HG02623 (cell line): Measurements from ENCODE around the gene SNX33.
"Not testable (repeated sequence)": the region's sequence is repeated elsewhere in the genome, so short reads cannot be mapped to it uniquely, and the experiment has no call there.

Source experiments
- ATAC-seq: cut with Tn5 transposase; IDR thresholded peaks from one replicate; pipeline ENCODE4 v1.9.1; 2021; ENCODE audit warnings: moderate library complexity; ENCODE audit not compliant: unreplicated experiment

The SNX33 gene

DNA sequence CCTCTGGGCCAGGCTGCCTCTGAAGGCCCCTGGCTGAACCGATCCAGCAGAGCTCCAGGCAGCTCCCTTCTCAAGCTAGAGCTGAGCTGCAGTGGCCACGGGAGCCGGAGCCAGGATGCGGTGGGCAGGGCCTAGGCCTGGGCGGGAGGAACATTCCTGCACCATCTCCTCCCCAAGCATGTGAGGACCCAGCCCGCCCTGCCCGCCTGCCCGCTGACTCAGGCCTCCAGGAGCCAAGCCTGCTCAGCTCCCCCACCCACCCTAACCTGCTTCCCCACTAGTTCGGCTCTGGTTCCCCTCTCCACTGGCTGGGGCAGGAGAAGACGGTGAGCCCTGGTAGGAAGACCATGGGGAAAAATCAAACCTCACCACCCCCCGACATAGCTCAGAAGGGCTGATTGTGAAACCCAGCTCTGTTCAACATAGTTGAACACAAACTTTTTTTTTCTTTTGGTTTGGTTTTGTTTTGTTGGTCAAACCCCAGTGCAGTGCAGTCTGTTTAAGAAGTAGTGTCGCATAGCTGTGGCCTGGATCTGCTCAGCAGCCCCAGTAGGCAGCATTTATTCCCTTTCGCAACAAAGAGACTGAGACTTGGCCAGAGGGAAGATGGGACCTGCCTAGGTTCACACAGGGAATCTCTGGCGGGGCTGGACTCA is 13.5 kb downstream of the SNX33 start:
- ATAC-seq = no peak

DNA sequence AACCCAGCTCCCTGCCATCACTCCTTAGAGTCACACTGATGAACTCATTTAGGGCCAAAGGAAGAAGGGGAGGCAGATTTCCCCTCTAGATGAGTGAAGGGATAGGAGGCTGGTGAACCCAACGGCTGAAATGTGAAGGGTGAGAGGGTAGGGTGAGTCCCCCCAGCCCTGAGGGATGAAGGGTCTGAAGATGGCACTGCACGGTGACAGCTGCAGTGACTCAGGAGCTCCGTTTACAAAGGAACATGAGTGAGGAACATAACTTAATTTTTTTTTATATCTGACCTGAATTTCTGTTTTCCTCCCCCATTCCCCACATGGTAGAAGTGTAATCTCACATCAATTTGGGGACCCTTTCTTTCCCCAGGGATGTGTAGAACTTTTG is 14.0 kb downstream of the SNX33 start:
- no peak for ATAC-seq

DNA sequence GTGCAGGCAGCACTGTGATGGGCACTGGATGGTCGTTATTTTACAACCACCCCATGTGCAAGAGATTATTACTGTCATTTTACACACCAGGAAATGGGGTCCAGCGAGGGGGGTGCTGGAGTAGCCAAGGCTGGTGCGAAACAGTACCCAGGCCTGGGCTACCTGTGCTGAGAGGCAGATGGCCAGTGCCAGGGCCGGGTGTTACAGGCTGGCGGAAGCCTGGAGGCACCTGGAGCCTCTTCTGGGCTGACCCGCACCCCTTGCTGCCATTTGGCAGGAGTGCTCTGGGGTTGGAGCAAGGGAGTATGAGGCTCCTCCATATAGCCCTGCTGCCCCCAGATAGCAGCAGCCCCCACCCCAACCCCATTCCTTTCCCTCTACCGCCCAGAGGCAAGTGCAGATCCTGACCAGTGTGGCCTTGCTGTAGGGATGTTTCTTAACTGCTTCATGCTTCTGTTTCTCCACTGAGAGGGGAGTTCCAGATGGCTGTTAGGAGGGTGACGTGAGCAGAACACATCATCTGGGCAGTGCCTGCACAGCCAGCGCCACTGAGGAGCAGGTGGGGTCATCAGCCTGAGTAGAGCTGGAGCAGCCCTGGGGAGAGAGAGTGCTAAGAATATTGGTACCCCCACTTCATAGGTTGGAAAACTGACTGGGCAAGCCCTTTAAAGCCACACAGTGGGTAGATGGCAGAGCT is 15.3 kb downstream of the SNX33 start:
- ATAC-seq = no peak

DNA sequence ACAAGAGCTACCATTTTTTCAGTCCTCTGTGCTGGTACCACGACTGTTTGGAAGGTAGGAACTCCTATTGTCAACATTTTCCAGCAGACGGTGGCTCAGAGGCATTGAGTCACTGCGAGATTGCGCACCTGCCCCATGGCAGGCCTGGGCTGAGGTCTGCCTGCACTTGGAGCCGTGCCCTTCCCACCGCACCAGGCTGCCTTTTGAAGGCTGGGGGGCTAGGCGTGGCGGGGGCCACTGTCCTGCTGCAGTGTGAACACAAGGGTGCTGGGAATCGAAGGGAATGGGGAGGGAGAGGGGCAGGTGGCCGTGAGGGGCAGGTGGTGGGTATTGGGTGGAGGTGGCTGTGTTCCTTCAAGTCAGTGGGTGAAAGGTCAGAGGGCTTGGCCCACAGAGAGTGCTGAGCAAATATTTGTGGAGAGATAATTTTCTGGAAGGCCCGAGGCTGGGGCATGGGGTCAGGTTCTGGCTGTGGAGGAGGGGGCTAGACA is 16.3 kb downstream of the SNX33 start:
- no peak for ATAC-seq

DNA sequence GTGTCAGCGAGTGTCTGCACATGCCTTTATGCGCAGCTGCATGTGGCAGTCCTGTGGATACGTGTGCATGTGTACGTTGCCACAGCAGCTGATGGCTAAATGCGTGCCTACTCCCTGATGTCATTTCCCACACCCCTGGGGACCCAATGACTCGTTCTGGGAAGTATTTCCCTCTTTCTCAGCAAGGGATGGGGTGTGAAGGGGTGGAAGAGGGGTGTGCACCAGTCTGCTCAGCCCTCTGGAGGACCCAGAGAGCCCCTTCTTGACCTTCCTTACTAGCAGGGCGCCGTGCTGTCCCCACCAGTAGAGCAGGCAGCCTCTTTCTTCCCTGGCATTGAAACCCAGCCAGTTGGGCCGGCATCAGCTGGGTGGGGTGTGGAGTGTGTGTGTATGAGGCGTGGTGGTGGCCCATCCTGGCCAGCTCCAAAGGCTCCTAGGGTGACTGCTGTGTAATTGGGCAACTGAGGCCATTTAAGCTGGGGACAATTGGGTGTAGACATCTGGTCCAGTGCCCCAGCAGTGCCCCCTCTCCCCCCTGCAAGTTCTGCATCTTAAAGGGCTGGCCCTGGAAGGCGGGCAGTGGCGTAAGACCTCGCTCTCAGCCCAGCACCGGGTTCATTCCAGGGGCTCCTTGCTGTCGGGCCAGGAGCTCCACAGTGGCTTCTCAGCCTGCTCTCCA is 19.2 kb downstream of the SNX33 start:
- no peak for ATAC-seq

DNA sequence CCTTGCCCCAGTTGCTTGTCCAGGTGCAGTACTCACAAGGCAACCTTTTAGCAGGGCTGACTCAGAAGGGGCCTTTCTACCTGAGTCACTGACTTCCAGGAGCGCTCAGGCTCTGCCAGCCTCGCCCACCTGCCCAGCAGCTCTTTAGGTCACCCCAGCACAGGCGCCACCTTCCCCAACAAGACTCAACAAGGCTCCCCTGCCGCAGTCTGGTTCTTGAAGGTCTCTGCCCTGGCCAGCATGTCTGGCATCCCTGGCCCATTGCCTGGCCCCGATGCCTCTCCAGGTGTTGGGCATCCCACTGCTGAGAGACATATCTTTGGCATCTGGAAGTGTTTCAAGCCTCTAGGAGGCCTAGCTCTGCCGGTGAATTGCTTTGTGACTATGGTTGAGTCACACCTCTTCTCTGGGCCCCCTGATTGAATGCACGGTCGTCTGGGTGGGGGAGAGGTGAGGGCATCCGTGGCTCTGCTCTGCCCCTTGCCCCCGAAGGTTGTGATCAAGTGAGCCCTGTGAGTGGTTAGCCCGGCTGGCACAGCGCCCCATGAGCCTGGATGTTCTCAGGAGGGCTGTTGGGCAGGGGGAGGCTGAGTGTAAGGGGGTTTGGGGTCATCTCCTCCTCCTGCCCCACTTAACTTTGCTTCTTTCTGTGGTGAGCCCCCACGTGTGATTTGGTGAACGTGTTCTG is 21.6 kb downstream of the SNX33 start:
- ATAC-seq = no peak

DNA sequence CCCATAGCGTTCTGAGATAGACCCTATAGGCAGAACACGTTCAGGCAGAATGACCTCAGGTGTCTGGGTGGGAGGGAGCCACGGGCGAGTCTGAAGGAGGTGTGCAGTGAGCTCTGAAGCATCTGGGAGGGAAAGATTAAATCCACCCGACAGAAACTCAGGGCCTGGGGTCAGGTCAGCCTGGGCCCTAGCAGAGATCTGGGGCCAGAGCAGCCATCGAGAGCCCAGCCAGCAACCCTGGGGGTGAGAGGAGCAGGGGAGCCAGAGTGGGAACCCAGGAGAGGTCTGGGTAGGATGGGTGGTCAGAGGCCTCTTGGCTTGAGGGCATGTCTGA is 22.1 kb downstream of the SNX33 start:
- ATAC-seq = no peak

DNA sequence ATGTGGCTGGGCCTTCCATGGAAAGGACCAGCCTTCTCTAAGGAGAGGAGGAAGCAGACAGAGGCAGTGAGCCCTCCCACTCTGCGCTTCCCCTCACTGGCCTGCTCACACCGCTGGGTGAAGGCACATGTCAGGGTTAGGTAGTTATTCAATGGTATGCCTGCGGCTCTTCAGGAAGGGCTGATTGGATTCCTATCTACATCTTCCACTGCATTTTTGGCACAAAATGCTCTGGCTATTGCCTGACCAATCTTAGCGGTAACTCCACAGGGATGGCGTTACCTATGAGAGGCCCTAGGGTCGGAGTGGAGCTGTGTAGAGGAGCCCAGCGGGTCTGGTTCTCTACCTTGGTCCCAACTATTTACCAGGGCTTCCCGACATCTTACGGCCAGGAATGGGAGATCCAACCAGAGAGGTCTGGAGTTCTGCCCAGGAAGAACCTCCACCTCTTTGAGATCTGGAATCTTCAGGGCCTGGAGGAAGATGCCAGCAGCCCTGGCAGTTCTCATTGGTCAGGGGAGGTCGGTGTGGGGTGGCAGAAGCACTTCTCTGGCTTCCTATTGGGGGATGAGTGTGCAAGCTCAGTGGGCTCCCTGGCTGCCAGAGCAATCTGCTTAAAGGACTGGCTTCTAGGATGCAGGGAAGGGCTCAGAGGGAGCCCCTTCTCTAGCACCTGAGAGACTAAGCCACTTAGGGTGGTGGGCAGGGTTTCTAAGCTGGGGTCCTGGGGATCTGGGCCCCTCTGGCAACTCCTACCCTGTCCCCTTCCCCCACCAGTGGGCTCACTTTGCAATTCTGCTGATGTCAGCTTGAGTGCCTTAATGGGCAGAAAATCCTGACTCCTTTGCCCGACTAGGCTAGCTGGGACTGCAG is 24.3 kb downstream of the SNX33 start:
- no peak for ATAC-seq

DNA sequence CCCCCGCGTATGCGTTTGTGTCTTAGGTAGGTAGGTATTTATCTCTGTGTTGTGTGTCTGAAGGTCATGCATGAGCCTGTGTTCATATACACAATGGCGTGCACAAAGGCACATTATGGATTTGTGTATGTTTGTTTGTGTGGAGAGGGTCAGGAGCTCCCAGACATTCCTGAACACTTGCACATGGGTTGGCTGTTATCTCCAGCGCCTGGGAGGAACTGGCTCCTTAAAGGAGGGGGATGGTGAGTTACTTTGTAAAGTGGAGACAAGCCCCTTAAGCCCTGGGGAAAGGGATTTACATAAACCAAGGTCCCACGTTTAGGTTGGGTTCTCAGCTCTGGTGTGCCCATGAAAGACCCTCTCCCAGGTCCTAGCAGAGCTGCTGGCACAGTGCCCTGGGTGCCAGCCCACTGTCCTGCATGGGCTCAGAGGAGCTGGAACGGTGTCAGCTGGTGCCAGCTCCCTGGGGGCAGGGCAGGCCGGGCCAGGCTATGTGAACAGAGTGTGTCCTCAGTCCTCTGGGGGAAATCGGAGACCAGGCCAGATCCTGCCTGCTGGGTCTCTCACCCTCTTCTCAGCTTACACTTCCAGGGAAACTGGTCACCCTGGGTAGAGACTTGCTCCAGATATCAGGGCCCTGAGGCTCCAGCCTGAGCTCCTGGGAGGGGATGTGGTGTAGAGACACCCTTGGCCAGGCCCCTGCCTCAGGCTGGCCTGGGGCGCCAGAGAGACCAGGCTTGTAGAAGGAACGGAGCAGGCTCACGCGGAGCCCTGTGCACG is 25.1 kb downstream of the SNX33 start:
- ATAC-seq = no peak

DNA sequence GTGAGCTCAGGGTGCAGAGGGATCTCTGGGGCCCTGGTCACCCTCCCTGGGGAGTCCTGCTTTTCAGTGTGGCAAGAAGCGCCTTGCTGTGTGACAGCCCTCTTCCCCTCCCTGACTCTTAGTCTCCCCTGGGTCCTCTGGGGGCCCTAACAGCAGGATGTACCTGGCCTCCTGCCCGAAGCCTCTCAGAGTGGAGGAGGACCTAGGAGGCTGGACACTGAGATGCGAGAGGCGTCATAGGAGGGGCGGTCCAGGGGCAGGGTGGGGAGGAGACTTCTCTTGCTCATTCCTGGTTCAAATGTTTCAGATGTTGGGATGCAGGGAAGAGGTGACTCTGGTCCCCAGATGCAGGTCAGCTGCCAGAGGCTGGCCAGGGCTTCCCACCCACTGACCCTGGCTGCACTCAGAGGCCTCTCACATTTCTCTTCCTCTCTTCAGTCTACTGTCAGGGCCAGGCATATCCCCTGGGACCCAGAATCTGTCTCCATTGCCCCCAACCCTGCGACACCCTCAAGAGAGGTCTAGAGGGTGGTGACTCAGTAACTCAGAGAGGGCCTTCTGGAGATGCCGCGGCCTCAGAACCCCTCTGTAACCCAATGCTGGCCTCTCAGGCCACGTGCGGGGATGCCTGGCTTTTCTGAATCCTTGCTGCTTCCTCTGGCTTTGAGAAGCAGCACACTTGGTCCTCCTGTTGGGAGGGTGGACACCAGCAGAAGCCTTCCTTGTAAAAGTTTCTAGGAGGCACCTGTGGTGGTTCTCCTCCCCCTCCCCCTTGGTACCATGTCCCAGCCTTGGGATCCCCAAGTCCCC is 25.9 kb downstream of the SNX33 start:
- no peak for ATAC-seq

DNA sequence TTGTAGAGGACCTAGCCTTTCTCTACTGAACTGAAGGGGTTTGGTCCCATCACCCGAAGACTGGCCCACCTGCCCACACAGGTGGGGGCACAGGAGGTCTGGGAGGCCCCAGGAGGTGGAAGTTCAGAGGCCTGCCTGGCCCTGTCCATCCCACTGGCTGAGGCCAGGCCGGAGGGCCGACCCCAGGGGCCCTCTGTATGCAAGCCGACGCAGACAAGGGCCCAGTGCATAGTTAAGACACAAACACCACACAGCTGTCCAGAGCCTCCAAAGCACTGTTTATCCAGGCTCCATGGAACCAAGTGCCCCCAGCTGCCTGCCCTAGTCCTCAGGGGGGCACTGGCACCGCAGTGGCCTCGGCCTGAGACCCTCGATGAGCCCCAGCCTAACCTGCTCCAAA is 26.7 kb downstream of the SNX33 start:
- ATAC-seq = no peak

DNA sequence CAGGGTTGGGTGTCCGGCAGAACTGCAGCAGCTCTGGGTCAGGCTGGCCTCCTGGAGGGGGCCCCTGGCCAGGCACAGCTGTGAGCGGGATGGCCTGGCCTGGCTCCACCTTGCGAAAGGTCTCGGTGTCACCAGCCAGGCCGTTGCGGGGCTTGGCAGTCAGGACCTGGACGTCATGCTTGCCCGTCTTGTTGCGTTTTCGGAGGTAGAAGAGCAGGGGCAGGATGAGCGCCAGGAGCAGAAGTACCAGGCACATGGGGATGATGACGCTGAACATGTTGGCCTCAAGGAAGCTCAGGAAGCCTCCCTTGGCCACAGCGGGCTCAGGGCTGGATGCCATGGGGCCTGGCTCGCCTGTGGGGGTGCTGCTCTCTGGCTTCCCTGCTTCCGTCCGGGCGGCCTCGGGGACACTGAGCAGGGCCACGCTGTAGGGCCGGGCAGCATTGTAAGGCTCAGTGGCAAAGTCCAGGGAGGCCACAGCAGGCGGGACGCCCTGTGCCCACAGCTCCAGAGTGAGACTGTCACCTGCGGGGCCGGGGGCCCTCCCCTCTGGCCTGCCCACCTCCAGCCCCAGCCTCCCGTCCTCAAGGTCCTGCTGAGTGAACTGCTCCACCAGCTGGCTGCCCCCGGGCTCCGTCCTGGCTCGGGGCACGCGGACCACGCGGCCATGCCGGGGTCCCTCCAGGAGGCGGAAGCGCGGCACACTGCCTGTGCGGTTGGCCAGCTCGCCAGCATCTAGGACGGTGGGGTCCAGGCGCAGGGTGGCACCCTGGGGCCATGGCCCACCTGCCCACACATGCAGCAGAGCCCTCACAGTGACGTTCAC is 28.1 kb downstream of the SNX33 start:
- ATAC-seq = no peak

DNA sequence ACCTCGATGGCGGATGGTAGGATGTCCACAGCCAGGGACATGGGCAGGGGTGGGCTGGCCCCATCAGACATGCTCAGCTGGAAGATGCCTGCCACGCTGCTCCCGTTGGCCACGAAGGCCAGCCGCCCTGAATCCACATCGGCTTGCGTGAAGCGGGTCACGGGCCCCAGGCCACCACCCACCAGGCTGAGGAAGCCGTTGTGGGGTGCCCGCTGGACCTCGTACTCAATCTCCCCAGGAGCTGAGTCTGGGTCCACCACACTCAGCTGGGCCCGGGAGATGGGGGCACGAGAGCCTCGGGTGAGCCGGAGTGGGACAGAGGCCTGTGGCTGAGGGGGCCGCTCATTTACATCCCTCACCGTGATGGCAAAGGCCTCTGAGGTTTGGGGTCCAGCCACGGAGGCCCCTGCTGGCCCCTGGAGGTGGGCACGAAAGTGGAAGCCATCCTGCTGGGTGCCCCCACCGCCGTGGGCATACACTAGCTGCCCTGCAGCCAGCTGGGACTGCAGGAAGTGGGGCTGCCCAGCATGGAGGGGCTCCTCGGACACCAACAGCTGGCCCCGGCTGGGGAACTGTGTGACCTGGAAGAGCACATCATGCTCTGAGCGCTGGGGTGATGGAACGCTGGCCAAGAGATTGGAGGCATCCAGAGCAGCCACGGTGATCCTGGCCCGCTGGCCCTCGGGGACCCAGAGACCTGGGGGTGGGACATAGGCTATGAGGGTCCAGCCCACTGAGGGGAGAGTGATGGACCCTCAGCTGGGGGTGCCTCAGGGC is 29.2 kb downstream of the SNX33 start:
- no peak for ATAC-seq

DNA sequence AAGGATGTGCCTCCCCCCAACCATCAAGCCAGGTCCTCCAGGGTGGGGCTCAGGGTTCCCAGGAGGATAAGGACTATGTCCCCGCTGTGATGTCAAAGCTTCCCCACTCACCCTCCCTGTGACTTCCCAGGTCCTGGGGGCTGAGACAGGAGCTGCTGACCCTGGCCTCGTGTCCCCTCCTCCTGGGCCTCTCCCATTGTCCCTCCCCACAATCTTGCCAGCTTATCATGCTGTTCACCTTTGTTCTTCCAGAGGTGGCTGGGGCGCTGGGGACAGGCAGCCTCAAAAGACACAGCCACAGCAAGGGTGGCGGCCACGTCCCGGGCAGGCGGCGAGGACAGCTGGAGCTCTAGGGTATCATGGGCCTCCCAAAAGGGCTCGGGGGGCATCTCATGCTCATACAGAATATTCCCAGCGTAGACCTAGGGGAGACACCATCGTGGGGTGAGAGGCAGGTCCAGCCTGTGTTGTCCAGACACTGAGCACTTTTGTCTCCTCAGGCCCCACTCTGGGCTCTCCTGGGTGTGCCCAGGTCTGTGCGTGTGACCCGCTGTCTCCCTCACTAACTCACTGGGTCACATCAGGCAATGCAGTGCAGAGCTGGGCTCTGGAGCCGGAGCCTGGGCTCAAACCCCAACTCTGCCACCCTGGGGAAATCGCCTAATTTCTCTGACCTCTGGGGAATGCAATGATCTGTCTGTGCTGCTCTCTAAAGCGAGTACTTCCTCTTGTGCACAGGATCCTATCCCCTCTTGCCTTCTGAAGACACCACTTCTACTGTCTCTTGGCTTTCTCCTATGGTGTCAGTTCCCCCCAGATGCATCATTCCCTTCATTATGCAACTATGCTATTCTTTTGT is 30.0 kb downstream of the SNX33 start:
- ATAC-seq = no peak

DNA sequence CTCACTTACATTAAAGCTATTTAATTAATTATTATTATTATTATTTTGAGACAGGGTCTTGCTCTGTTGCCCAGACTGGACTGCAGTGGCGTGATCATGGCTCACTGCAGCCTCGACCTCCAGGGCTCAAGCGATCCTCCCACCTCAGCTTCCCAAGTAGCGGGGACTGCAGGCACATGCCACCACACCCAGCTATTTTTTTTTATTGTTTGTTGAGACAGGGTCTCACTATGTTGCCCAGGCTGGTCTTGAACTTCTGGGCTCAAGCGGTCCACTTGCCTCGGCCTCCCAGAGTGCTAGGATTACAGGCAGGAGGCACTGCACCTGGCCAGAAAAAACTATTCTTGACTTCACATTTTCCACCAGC is 30.6 kb downstream of the SNX33 start:
- ATAC-seq = not testable (repeated sequence)

DNA sequence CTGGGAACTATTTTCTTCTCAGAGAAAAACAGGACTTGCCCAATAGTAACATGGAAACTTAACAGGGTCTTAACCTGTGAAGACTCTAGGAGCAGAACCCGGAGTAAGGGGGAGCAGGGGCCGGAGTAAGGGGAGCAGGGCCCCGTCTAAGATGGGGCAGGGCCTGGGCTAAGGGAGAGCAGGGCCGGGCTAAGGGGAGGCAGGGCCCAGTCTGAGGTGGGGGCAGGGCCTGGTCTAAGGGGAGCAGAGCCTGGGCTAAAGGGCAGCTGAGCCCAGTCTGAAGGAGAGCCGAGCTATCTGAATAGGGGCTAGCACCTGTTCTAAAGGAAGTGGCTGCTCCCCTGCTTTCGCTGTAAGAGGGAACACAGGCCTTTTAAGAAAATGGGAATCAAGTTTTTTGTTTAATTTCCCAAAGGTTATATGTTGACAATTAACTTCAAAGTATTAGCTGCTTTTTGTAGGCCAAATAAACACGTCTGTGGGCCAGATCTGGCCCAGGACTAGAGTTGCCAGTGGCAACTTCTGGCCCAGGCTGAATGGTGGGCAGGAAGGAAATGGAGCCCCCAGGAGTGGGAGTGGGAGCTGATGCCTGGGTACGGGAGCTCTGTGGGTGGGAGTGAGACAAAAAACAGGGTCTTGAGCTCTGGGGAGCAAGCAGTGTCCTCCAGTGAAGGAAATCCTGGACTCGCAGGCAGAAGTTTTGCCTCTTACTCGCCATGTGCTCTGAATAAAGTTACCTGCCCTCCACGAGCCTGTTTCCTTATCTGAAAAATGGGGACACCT is 32.5 kb downstream of the SNX33 start:
- ATAC-seq = no peak
